HepG2 (cell line): ENCODE results near the gene GABRR3. TPM values are rescaled to one million over a fixed set of nuclear protein-coding genes. Genes with fewer than 3 reads are reported as not detected.

Experiments used
- ATAC-seq: fragments of 200-7000 bp; cut with Tn5 transposase; 3 replicates; pipeline ENCODE4 v1.9.1; 2020; ENCODE audit warnings: mild to moderate bottlenecking, moderate library complexity
- BruUV-seq: library from RNA; stranded (reverse); fragments of 400-500 nt; replicated peaks from 2 replicates; lab custom pipeline; 2021; lab: Mats Ljungman, UMichigan
- CTCF ChIA-PET: fragments of 300-600 bp; formaldehyde crosslinking; extraction: SDS; loops from one replicate; lab custom pipeline; 2021; ENCODE audit warnings: low total read pairs, inconsistent platforms, low intra/inter-chr PET ratio; lab: Yijun Ruan, JAX
- POLR2A ChIA-PET: fragments of 350-600 bp; sonication (Branson Sonifier 250); formaldehyde crosslinking; loops from one replicate; lab custom pipeline; 2020; ENCODE audit warnings: antibody characterized with exemption, inconsistent platforms; lab: Yijun Ruan, JAX
- DNase-seq: peaks from one replicate; pipeline ENCODE4 v3.0.0-alpha.2; 2015; ENCODE audit warnings: low spot score
- FAIRE-seq: peaks from 3 replicates; lab custom pipeline; 2011; peaks lifted over from hg19 to GRCh38; lab: Jason Lieb, UNC
- H2AFZ ChIP-seq: one replicate; pipeline ENCODE4 v1.6.1; 2011; ENCODE audit warnings: low read length, inconsistent platforms
- H3K27ac ChIP-seq: fragments of 300-600 bp; 3 replicates; pipeline ENCODE4 v1.8.0; 2011; ENCODE audit warnings: mixed run types, mild to moderate bottlenecking, mixed read lengths, low read length, inconsistent platforms; ENCODE audit not compliant: insufficient read depth; ENCODE audit errors: extremely low read length
- H3K27me3 ChIP-seq, 2 experiments: fragments of 200-600 bp in 1 of 2; 2 replicates in 1 of 2; 3 replicates in 1 of 2; pipeline versions ENCODE4 v1.6.0 to v1.8.0; 2011; ENCODE audit warnings: low read length in 2 of 2, mild to moderate bottlenecking in 2 of 2, moderate library complexity in 2 of 2, inconsistent platforms in 1 of 2; ENCODE audit not compliant: insufficient read depth in 2 of 2, control insufficient read depth in 1 of 2
- H3K36me3 ChIP-seq, 2 experiments: fragments of 200-600 bp in 1 of 2; replicated peaks in 1 of 2; 2 replicates in 1 of 2; 3 replicates in 1 of 2; pipeline versions ENCODE4 v1.5.1 to v1.8.0; 2011; ENCODE audit warnings: low read length in 2 of 2, inconsistent platforms in 1 of 2; ENCODE audit not compliant: insufficient read depth in 2 of 2, control insufficient read depth in 1 of 2
- H3K4me1 ChIP-seq: 2 replicates; pipeline ENCODE4 v1.5.1; 2012; ENCODE audit warnings: low read length, inconsistent platforms; ENCODE audit not compliant: insufficient read depth
- H3K4me2 ChIP-seq: 2 replicates; pipeline ENCODE4 v1.6.0; 2011; ENCODE audit warnings: low read depth, low read length, inconsistent platforms
- H3K4me3 ChIP-seq, 3 experiments: fragments of 200-600 bp in 1 of 3; sonication (generic), shearing (Covaris generic) in 1 of 3; replicated peaks in 1 of 3; 2 replicates each; pipeline ENCODE4 v1.5.1; 2011 to 2016; ENCODE audit warnings: low read length in 3 of 3, inconsistent platforms in 2 of 3, low read depth in 2 of 3, mild to moderate bottlenecking in 2 of 3, control low read depth in 1 of 3, mixed read lengths in 1 of 3; ENCODE audit not compliant: insufficient read depth in 1 of 3
- H3K79me2 ChIP-seq: one replicate; pipeline ENCODE4 v1.6.1; 2011; ENCODE audit warnings: low read length, inconsistent platforms; ENCODE audit not compliant: insufficient read depth
- H3K9ac ChIP-seq: 2 replicates; pipeline ENCODE4 v1.6.0; 2011; ENCODE audit warnings: mild to moderate bottlenecking, low read depth, low read length, inconsistent platforms; ENCODE audit not compliant: insufficient read depth
- H3K9me3 ChIP-seq: 2 replicates; pipeline ENCODE4 v1.5.1; 2012; ENCODE audit warnings: mild to moderate bottlenecking, low read length
- H4K20me1 ChIP-seq: 2 replicates; pipeline ENCODE4 v1.6.0; 2011; ENCODE audit warnings: inconsistent platforms, mild to moderate bottlenecking, low read length, moderate library complexity; ENCODE audit not compliant: insufficient read depth
- ARNT ChIP-seq: fragments of 450-650 bp; IDR thresholded peaks from 2 replicates; pipeline ENCODE4 v1.6.1; 2017
- ATM ChIP-seq: fragments of 450-650 bp; IDR thresholded peaks from 2 replicates; pipeline ENCODE4 v1.7.1; 2017; ENCODE audit warnings: mild to moderate bottlenecking, borderline replicate concordance
- CEBPB ChIP-seq: IDR thresholded peaks from 2 replicates; pipeline ENCODE4 v1.6.1; 2011; ENCODE audit warnings: low read depth, low read length, improper control_type of control experiment, borderline replicate concordance
- FOXJ3 ChIP-seq: sonication (generic); formaldehyde crosslinking; IDR thresholded peaks from 2 replicates; pipeline ENCODE4 v1.4.0; 2020; ENCODE audit warnings: missing genetic modification reagents, mild to moderate bottlenecking, borderline replicate concordance
- FOXK1 ChIP-seq: sonication (generic); formaldehyde crosslinking; IDR thresholded peaks from 2 replicates; pipeline ENCODE4 v1.4.0; 2020; ENCODE audit warnings: low read depth, missing genetic modification reagents, borderline replicate concordance
- FOXO1 ChIP-seq: sonication (generic); formaldehyde crosslinking; IDR thresholded peaks from 2 replicates; pipeline ENCODE4 v1.4.0; 2020; ENCODE audit warnings: missing genetic modification reagents
- GATAD2A ChIP-seq: IDR thresholded peaks from 2 replicates; pipeline ENCODE4 v1.6.1; 2016
- HOXA5 ChIP-seq: sonication (generic); formaldehyde crosslinking; IDR thresholded peaks from 2 replicates; pipeline ENCODE4 v1.4.0; 2020; ENCODE audit warnings: missing genetic modification reagents
- MTA3 ChIP-seq: sonication (generic); formaldehyde crosslinking; IDR thresholded peaks from 2 replicates; pipeline ENCODE4 v1.4.0; 2020; ENCODE audit warnings: missing genetic modification reagents
- NONO ChIP-seq, 2 experiments: fragments of 450-650 bp in 1 of 2; sonication (generic) in 1 of 2; formaldehyde crosslinking in 1 of 2; IDR thresholded peaks in 1 of 2; conservative IDR thresholded peaks in 1 of 2; 2 replicates each; pipeline versions ENCODE4 v1.6.1 to v1.8.0; 2017 to 2022; ENCODE audit warnings: mild to moderate bottlenecking in 1 of 2, missing genetic modification reagents in 1 of 2, moderate library complexity in 1 of 2
- PRMT3 ChIP-seq: sonication (generic); formaldehyde crosslinking; IDR thresholded peaks from 2 replicates; pipeline ENCODE4 v1.8.1; 2022; ENCODE audit warnings: low read depth, mild to moderate bottlenecking, moderate library complexity, missing genetic modification reagents, borderline replicate concordance
- SSRP1 ChIP-seq: IDR thresholded peaks from 2 replicates; pipeline ENCODE4 v1.6.1; 2016; ENCODE audit warnings: control low read depth
- TOPORS ChIP-seq: sonication (generic); formaldehyde crosslinking; IDR thresholded peaks from 2 replicates; pipeline ENCODE4 v1.8.0; 2023; ENCODE audit warnings: mild to moderate bottlenecking, missing genetic modification reagents
- U2AF2 ChIP-seq: fragments of 200-400 bp; formaldehyde crosslinking; IDR thresholded peaks from 2 replicates; pipeline ENCODE4 v1.6.1; 2017; ENCODE audit warnings: low read depth, mild to moderate bottlenecking, low read length
- ZFY ChIP-seq: sonication (generic); formaldehyde crosslinking; IDR thresholded peaks from 2 replicates; pipeline ENCODE4 v1.4.0; 2020; ENCODE audit warnings: missing genetic modification reagents
- ZNF546 ChIP-seq: sonication (generic); formaldehyde crosslinking; conservative IDR thresholded peaks from 2 replicates; pipeline ENCODE4 v1.8.1; 2023; ENCODE audit warnings: mild to moderate bottlenecking, missing genetic modification reagents
- ZNF660 ChIP-seq: sonication (generic); formaldehyde crosslinking; IDR thresholded peaks from 2 replicates; pipeline ENCODE4 v1.5.1; 2020; ENCODE audit warnings: mild to moderate bottlenecking, low read depth, missing genetic modification reagents, borderline replicate concordance
- ZNF891 ChIP-seq: sonication (generic); formaldehyde crosslinking; IDR thresholded peaks from 2 replicates; pipeline ENCODE4 v1.5.0; 2020; ENCODE audit warnings: mild to moderate bottlenecking, missing genetic modification reagents
- WGBS: methylation state at CpG from one replicate; pipeline ENCODE4 v1.1.6; 2017; ENCODE audit warnings: low lambda C conversion rate; 5-methylcytosine and 5-hydroxymethylcytosine counted together
- in situ Hi-C: cut with HindIII; loops from 2 replicates; pipeline ENCODE4 v1.10.0; 2017; ENCODE audit warnings: low pct_unique_long_range_greater_than_20kb; ENCODE audit not compliant: extremely low pct_ligation_motif_present
- intact Hi-C: fragments of 100-400 bp; cut with micrococcal nuclease; formaldehyde crosslinking; loops from one replicate; pipeline ENCODE4 v1.10.0; 2022; ENCODE audit not compliant: unreplicated experiment
- polyA plus RNA-seq, 8 experiments: library from polyadenylated mRNA; depleted of rRNA in 3 of 8; stranded (reverse) in 7 of 8; unstranded in 1 of 8; fragments of >200 nt; fragmentation: Illumina TruSeq in 4 of 8; extraction: Trizol in 4 of 8; gene quantifications; 2 replicates each; pipeline versions ENCODE4 v1.2.1 to v1.2.3, GENCODE V29; 2011 to 2016; ENCODE audit warnings: low read depth in 4 of 8, missing spikeins in 1 of 8, mixed read lengths in 1 of 8; ENCODE audit not compliant: insufficient read depth in 1 of 8
- total RNA-seq, 5 experiments: library from RNA; depleted of rRNA; stranded (reverse); fragments of >200 nt; fragmentation: Illumina TruSeq; extraction: Trizol; gene quantifications; 2 replicates each; pipeline ENCODE4 v1.2.3, GENCODE V29; 2016; ENCODE audit warnings: low read depth in 1 of 5
- TF ChIP-seq, protein P1 (sequence below): IDR thresholded peaks from 2 replicates; pipeline ENCODE4 v1.6.1; 2016; ENCODE audit warnings: low read depth, missing genetic modification reagents, missing compliant biosample characterization
- TF ChIP-seq, protein P2 (sequence below): IDR thresholded peaks from 2 replicates; pipeline ENCODE4 v1.6.1; 2016; ENCODE audit warnings: missing genetic modification reagents, missing compliant biosample characterization

GABRR3 gene
- total and polyA plus RNA-seq, 2 of the 13 experiments (the other 11 are each of a cell fraction or from before 2014, with no cell fraction given), result 0.42 to 0.83 TPM

DNA sequence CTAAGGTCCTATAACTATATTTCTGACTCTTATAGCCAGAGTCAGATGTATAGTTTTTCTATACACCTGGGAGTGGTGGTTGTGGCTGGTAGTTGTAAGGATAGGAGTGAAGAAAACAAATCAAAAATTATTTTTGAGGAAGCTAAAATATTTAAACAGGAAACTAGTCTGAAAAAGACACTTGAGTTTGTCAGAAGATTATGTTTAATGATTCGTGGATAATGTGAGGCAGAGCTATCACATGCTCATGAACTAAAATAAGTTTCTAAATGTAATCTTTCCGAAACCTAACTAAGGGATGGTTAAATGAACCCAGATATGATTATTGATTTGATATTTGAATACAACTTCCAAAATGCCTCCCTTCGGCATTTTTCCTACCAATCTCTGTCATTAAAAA is 30.4 kb downstream of the GABRR3 start:
- WGBS, result 95% methylated on average over 3 of the region's 3 CpGs
- Histone ChIP-seq H3K9ac (no peak overlapping the region), H2AFZ (no peak overlapping the region), H3K4me1 (peaks cover 28% of the 10 kb centered on the region), H3K9me3 (no peaks in the 10 kb centered on the region), H3K4me2 (no peak overlapping the region), H3K36me3 (no peaks in the 10 kb centered on the region), H3K27ac (no peak overlapping the region), H3K27me3 (no peaks in the 10 kb centered on the region), H4K20me1 (no peaks in the 10 kb centered on the region), H3K79me2 (no peaks in the 10 kb centered on the region), H3K4me3 (no peak overlapping the region)
- no TSS peak for BruUV-seq
- ATAC-seq (no peak), DNase-seq (no peak), FAIRE-seq (no peak)
- POLR2A ChIA-PET, result no interaction called here
- CTCF ChIA-PET, result no interaction called here
- in situ Hi-C loops, result no loop called here
- intact Hi-C loops, result no loop called here
- TF ChIP-seq MTA3 (CRISPR knock-in tag) (no peak), CEBPB (no peak), ATM (no peak), NONO (IDR thresholded peaks at IDR 0.05) (no peak), NONO (CRISPR knock-in tag; conservative IDR thresholded peaks at IDR 0.05) (no peak), PRMT3 (CRISPR knock-in tag) (no peak), ARNT (no peak), ZNF660 (CRISPR knock-in tag) (no peak), ZFY (CRISPR knock-in tag) (no peak), TOPORS (no peak), ZNF546 (CRISPR knock-in tag) (no peak), U2AF2 (no peak), HOXA5 (CRISPR knock-in tag) (no peak), SSRP1 (no peak), ZNF891 (CRISPR knock-in tag) (no peak), FOXK1 (CRISPR knock-in tag) (no peak), FOXJ3 (CRISPR knock-in tag) (no peak), GATAD2A (CRISPR knock-in tag) (no peak), FOXO1 (no peak)
- TF ChIP-seq, protein P1, sequence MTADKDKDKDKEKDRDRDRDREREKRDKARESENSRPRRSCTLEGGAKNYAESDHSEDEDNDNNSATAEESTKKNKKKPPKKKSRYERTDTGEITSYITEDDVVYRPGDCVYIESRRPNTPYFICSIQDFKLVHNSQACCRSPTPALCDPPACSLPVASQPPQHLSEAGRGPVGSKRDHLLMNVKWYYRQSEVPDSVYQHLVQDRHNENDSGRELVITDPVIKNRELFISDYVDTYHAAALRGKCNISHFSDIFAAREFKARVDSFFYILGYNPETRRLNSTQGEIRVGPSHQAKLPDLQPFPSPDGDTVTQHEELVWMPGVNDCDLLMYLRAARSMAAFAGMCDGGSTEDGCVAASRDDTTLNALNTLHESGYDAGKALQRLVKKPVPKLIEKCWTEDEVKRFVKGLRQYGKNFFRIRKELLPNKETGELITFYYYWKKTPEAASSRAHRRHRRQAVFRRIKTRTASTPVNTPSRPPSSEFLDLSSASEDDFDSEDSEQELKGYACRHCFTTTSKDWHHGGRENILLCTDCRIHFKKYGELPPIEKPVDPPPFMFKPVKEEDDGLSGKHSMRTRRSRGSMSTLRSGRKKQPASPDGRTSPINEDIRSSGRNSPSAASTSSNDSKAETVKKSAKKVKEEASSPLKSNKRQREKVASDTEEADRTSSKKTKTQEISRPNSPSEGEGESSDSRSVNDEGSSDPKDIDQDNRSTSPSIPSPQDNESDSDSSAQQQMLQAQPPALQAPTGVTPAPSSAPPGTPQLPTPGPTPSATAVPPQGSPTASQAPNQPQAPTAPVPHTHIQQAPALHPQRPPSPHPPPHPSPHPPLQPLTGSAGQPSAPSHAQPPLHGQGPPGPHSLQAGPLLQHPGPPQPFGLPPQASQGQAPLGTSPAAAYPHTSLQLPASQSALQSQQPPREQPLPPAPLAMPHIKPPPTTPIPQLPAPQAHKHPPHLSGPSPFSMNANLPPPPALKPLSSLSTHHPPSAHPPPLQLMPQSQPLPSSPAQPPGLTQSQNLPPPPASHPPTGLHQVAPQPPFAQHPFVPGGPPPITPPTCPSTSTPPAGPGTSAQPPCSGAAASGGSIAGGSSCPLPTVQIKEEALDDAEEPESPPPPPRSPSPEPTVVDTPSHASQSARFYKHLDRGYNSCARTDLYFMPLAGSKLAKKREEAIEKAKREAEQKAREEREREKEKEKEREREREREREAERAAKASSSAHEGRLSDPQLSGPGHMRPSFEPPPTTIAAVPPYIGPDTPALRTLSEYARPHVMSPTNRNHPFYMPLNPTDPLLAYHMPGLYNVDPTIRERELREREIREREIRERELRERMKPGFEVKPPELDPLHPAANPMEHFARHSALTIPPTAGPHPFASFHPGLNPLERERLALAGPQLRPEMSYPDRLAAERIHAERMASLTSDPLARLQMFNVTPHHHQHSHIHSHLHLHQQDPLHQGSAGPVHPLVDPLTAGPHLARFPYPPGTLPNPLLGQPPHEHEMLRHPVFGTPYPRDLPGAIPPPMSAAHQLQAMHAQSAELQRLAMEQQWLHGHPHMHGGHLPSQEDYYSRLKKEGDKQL (CRISPR knock-in tag), result no peak
- TF ChIP-seq, protein P2, sequence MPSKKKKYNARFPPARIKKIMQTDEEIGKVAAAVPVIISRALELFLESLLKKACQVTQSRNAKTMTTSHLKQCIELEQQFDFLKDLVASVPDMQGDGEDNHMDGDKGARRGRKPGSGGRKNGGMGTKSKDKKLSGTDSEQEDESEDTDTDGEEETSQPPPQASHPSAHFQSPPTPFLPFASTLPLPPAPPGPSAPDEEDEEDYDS (CRISPR knock-in tag), result no peak
